K562 (cell line): ENCODE measurements around the gene MBD4. TPM values are rescaled to one million over a fixed set of nuclear protein-coding genes. Genes with fewer than 3 reads are reported as not detected.

Experiments used
- BHLHE40 ChIP-seq: IDR thresholded peaks from 2 replicates; pipeline ENCODE4 v1.6.1; 2011; ENCODE audit warnings: low read length, improper control_type of control experiment
- BRF2 ChIP-seq: IDR thresholded peaks from 3 replicates; pipeline ENCODE4 v1.6.1; 2011; ENCODE audit warnings: borderline replicate concordance, mild to moderate bottlenecking; ENCODE audit not compliant: insufficient read length, insufficient read depth
- CGGBP1 ChIP-seq: fragments of 250-450 bp; sonication (Bioruptor Pico); IDR thresholded peaks from 2 replicates; pipeline ENCODE4 v1.9.0; 2021; ENCODE audit warnings: mild to moderate bottlenecking
- ETS2 ChIP-seq: IDR thresholded peaks from 2 replicates; pipeline ENCODE4 v1.6.1; 2016; ENCODE audit warnings: borderline replicate concordance, missing genetic modification characterization, mild to moderate bottlenecking, moderate library complexity, missing compliant biosample characterization; ENCODE audit not compliant: poor library complexity, severe bottlenecking
- HNRNPUL1 ChIP-seq: fragments of 200-400 bp; formaldehyde crosslinking; IDR thresholded peaks from 2 replicates; pipeline ENCODE4 v1.6.1; 2017; ENCODE audit warnings: low read length
- MAFK ChIP-seq: IDR thresholded peaks from 2 replicates; pipeline ENCODE4 v1.6.1; 2011; ENCODE audit warnings: low read length, improper control_type of control experiment
- POLR2B ChIP-seq: fragments of 450-650 bp; IDR thresholded peaks from 2 replicates; pipeline ENCODE4 v1.6.1; 2018; ENCODE audit warnings: low read depth; ENCODE audit not compliant: partially characterized antibody
- PPARD ChIP-seq: fragments of 250-450 bp; sonication (Bioruptor Pico); IDR thresholded peaks from 2 replicates; pipeline ENCODE4 v1.8.0; 2022; ENCODE audit warnings: inconsistent platforms, mild to moderate bottlenecking, moderate library complexity
- SIN3B ChIP-seq: fragments of 450-650 bp; IDR thresholded peaks from 2 replicates; pipeline ENCODE4 v1.6.1; 2017; ENCODE audit warnings: low read depth, mild to moderate bottlenecking, moderate library complexity
- STAT6 ChIP-seq: sonication (generic); formaldehyde crosslinking; IDR thresholded peaks from 2 replicates; pipeline ENCODE4 v1.8.1; 2023; ENCODE audit warnings: mild to moderate bottlenecking, missing genetic modification reagents
- TSHZ1 ChIP-seq: fragments of 250-450 bp; sonication (Bioruptor Pico); IDR thresholded peaks from 2 replicates; pipeline ENCODE4 v1.4.0; 2020; ENCODE audit warnings: mild to moderate bottlenecking, moderate library complexity
- ZBTB1 ChIP-seq: sonication (generic); formaldehyde crosslinking; IDR thresholded peaks from 2 replicates; pipeline ENCODE4 v1.8.1; 2023; ENCODE audit warnings: missing genetic modification reagents, low read depth, mild to moderate bottlenecking, borderline replicate concordance
- ZBTB11 ChIP-seq, 3 experiments: fragments of 200-800 bp in 1 of 3; fragments of 250-450 bp in 1 of 3; fragments of 450-650 bp in 1 of 3; sonication (Bioruptor Pico) in 1 of 3; sonication (Bioruptor generic) in 1 of 3; formaldehyde crosslinking in 1 of 3; IDR thresholded peaks; 2 replicates each; pipeline versions ENCODE4 v1.6.1 to v1.8.0; 2016 to 2022; ENCODE audit warnings: mild to moderate bottlenecking in 2 of 3, missing genetic modification characterization in 2 of 3, missing compliant biosample characterization in 1 of 3, moderate library complexity in 1 of 3
- ZNF146 ChIP-seq: IDR thresholded peaks from one replicate; pipeline ENCODE4 v1.6.1; 2018; ENCODE audit warnings: missing compliant biosample characterization; ENCODE audit not compliant: unreplicated experiment
- ZNF445 ChIP-seq: fragments of 250-450 bp; sonication (Bioruptor Pico); IDR thresholded peaks from 2 replicates; pipeline ENCODE4 v1.4.0; 2020; ENCODE audit warnings: low read depth, mild to moderate bottlenecking, moderate library complexity
- polyA plus RNA-seq, 8 experiments: library from polyadenylated mRNA; depleted of rRNA in 4 of 8; stranded (reverse) in 5 of 8; unstranded in 3 of 8; fragments of >200 nt; fragmentation: Nextera tagmentation in 2 of 8; fragmentation: Illumina TruSeq in 1 of 8; extraction: Ambion mirVana in 2 of 8; extraction: Trizol in 1 of 8; gene quantifications; 2 replicates each; pipeline versions ENCODE4 v1.2.1 to v1.2.3, GENCODE V29; 2011 to 2014; ENCODE audit warnings: inconsistent platforms in 1 of 8, missing spikeins in 1 of 8
- total RNA-seq, 7 experiments: library from RNA; depleted of rRNA in 6 of 7; stranded (reverse); fragments of >200 nt in 6 of 7; fragmentation: Illumina TruSeq in 2 of 7; extraction: Trizol in 2 of 7; gene quantifications; 2 replicates each; pipeline versions ENCODE4 v1.2.1 to v1.2.3, GENCODE V29; 2011 to 2021; ENCODE audit warnings: low replicate concordance in 1 of 7

MBD4 gene
- total and polyA plus RNA-seq, 9 of the 15 experiments (the other 6 are each of a cell fraction or from before 2014, with no cell fraction given) = 13.3 to 63.9 (median 39.0) TPM

GRCh38 chr3:129448186-129448895 is 8.6 kb upstream of the MBD4 start (continued):
- TF ChIP-seq ZBTB11 (CRISPR knock-in tag; IDR thresholded peaks at IDR 0.05) (0 out of 6 replicates have a peak, but pooled peaks of 1 of the 3 experiments have one; percentile 31), ETS2 (tag) (no peak), BHLHE40 (no peak), POLR2B (peak; percentile 96), SIN3B (no peak), CGGBP1 (CRISPR knock-in tag) (no peak), ZBTB1 (CRISPR knock-in tag) (no peak), HNRNPUL1 (no peak), TSHZ1 (CRISPR knock-in tag) (no peak), PPARD (CRISPR knock-in tag) (no peak), STAT6 (no peak), MAFK (no peak), ZNF445 (CRISPR knock-in tag) (no peak), BRF2 (no peak), ZNF146 (CRISPR knock-in tag) (no peak)
